ENCODE data around the gene HTRA3. TPM values are rescaled to one million over a fixed set of nuclear protein-coding genes. Genes with fewer than 3 reads are reported as not detected.

HTRA3 gene
- total RNA-seq, 4 donors from 2014 or later = 22.8 to 65.3 (median 29.5) TPM

DNA sequence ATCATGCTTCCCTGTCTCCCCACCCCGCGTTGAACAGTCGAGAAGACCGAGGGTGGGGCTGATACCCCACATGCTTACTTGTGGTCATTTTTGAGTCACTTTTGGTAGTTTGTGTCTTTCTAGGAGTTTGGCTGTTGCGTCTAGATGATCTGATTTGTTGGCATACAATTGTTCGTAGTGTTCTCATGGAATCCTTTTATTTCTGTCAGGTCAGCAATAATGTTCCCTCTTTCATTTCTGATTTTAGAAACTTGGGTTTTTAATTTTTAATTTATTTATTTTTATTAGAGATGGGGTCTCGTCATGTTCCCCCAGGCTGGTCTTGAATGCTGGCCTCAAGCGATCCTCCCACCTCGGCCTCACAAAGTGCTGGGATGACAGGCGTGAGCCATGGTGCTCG is 39.5 kb upstream of the HTRA3 start:
- Histone ChIP-seq H3K4me1 (peaks cover 0 to 13% of the 10 kb centered on the region in 2 donors), H3K27me3 (no peaks in the 10 kb centered on the region), H3K27ac (no peak overlapping the region), H3K36me3 (no peaks in the 10 kb centered on the region), H3K9me3 (no peaks in the 10 kb centered on the region), H3K4me3 (no peak overlapping the region)
- no peak for TF ChIP-seq POLR2A (IDR thresholded peaks at IDR 0.05)
- no peak for DNase-seq
- intact Hi-C loops (cut with DNase I; ENCODE audit: low total_unique reads) = no loop called here

DNA sequence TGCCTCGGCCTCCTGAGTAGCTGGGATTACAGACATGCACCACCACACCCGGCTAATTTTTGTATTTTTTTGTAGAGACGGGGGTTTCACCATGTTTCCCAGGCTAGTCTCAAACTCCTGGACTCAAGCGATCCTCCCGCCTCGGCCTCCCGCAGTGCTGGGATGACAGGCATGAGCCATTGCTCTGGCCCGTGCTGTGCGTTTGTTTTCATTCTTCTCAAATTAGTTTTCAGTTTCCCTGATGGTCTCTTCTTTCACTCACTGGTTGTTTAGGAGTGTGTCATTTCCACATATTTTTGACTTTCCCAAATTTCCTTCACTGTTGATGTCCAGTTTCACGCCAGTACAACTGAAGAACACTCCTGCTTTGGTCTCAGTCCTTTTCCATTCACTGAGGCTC is 38.7 kb upstream of the HTRA3 start:
- Histone ChIP-seq H3K9me3 (no peaks in the 10 kb centered on the region), H3K36me3 (no peaks in the 10 kb centered on the region)
- intact Hi-C loops (cut with DNase I; ENCODE audit: low total_unique reads) = no loop called here

DNA sequence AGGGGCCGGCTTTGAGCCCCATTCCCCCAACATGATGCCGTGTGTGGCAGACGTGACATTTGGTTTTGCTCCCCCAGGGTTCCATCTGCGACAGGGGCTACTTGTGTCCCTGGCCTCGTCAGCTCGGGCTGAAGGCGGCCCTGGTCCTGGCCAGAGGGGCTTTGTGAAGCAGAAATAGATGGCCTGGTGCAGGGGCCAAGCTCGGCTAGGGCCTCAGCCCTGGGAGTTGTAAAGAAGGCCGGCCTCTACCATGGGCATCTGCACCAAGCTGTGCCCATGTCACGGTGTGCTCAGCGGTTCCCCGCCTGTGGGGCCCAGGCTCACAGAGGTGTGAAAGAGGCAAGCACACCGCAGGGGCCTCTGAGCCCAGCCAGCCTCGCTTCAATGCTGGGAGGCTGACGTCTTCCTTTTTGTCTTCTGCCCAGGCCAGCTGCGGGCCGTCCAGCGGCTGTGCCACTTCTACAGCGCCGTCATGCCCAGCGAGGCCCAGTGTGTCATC is 38.0 kb upstream of the HTRA3 start:
- Histone ChIP-seq H3K27me3 (no peaks in the 10 kb centered on the region), H3K4me3 (no peak overlapping the region), H3K27ac (no peak overlapping the region), H3K9me3 (no peaks in the 10 kb centered on the region), H3K36me3 (no peaks in the 10 kb centered on the region), H3K4me1 (peaks cover 0 to 13% of the 10 kb centered on the region in 2 donors)
- TF ChIP-seq POLR2A (IDR thresholded peaks at IDR 0.05) = no peak
- TF ChIP-seq, protein P1, sequence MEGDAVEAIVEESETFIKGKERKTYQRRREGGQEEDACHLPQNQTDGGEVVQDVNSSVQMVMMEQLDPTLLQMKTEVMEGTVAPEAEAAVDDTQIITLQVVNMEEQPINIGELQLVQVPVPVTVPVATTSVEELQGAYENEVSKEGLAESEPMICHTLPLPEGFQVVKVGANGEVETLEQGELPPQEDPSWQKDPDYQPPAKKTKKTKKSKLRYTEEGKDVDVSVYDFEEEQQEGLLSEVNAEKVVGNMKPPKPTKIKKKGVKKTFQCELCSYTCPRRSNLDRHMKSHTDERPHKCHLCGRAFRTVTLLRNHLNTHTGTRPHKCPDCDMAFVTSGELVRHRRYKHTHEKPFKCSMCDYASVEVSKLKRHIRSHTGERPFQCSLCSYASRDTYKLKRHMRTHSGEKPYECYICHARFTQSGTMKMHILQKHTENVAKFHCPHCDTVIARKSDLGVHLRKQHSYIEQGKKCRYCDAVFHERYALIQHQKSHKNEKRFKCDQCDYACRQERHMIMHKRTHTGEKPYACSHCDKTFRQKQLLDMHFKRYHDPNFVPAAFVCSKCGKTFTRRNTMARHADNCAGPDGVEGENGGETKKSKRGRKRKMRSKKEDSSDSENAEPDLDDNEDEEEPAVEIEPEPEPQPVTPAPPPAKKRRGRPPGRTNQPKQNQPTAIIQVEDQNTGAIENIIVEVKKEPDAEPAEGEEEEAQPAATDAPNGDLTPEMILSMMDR (IDR thresholded peaks at IDR 0.05) = no peak
- no peak for DNase-seq
- intact Hi-C loops (cut with DNase I; ENCODE audit: low total_unique reads) = no loop called here

More for the DNA sequence above, 38.7 kb upstream of the HTRA3 start:
- Histone ChIP-seq H3K4me3 (no peak overlapping the region), H3K27ac (no peak overlapping the region), H3K4me1 (peaks cover 0 to 13% of the 10 kb centered on the region in 2 donors), H3K27me3 (no peaks in the 10 kb centered on the region)
- no peak for DNase-seq
- no peak for TF ChIP-seq POLR2A (IDR thresholded peaks at IDR 0.05)
- TF ChIP-seq, protein P1 (IDR thresholded peaks at IDR 0.05) = no peak

DNA sequence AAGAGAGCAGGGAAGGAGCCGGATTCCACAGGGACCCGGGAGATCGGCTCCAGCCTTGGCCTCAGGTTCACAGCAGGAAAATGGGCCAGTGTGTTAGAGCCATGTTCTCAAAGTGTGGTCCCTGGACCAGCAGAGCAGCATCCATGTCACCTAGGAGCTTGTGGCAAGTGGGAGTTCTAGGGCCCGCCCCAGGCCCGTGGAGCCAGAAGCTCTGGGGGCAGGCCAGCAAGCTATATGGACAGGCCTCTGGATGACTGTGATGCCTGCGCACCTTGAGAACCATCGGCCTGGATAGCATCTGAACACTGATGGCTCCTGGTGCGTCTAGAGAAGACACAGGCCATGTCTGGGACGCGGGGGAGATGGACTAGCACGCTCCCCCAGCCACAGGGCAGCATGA is 36.8 kb upstream of the HTRA3 start:
- H3K4me3 ChIP-seq = no peak overlapping the region
- TF ChIP-seq POLR2A (IDR thresholded peaks at IDR 0.05) = no peak
- TF ChIP-seq, protein P1 (IDR thresholded peaks at IDR 0.05) = no peak
- peaks cover 0 to 11% of the 10 kb centered on the region in 2 donors for H3K4me1 ChIP-seq
- H3K36me3 ChIP-seq = no peaks in the 10 kb centered on the region
- H3K27ac ChIP-seq = no peak overlapping the region
- no peak for DNase-seq
- no peaks in the 10 kb centered on the region for H3K27me3 ChIP-seq
- H3K9me3 ChIP-seq = no peaks in the 10 kb centered on the region
- intact Hi-C loops (cut with DNase I; ENCODE audit: low total_unique reads) = no loop called here

DNA sequence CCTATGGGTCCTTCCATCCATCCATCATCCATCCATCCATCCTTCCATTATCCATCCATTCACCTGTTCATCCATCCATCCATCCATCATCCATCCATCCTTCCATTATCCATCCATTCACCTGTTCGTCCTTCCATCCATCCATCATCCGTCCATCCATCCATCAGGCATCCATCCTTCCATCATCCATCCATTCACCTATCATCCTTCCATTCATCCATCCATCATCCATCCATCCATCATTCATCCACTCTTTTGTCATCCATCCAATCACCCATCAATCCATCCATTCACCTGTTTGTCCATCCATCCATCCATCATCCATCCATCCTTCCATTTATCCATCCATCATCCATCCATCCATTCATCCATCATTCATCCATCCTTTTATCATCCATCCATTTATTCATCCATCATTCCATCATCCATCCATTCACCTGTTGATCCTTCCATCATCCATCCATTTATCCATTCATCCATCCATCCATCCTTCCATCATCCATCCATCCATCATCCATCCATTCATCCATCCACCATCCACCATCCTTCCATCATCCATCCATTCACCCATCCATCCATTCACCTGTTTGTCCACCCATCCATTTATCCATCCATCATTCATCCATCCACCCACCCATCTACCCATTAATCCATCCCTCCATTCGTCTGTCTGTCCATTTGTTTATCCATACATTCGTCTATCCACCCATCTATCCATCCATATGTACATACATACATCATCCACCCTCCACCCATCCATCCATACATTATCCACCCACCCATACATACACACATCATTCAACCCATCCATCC is 35.7 kb upstream of the HTRA3 start:
- no peaks in the 10 kb centered on the region for H3K9me3 ChIP-seq
- H3K27ac ChIP-seq = no peak overlapping the region
- no peak overlapping the region for H3K4me3 ChIP-seq
- no peaks in the 10 kb centered on the region for H3K27me3 ChIP-seq
- intact Hi-C loops (cut with DNase I; ENCODE audit: low total_unique reads) = no loop called here
- H3K4me1 ChIP-seq = no peaks in the 10 kb centered on the region
- no peaks in the 10 kb centered on the region for H3K36me3 ChIP-seq
- TF ChIP-seq POLR2A (IDR thresholded peaks at IDR 0.05) = no peak
- TF ChIP-seq, protein P1 (IDR thresholded peaks at IDR 0.05) = no peak
- DNase-seq = no peak

Measured in uterus (tissue), 4 donors.